Skin epidermis (tissue), 12 donors: ENCODE measurements around the gene SH2B3.
"Not testable (repeated sequence)": the region's sequence is repeated elsewhere in the genome, so short reads cannot be mapped to it uniquely, and the experiment has no call there.

ENCODE experiments used
- H3K27ac ChIP-seq, 21 experiments: fragments of 200-600 bp; sonication (generic) in 11 of 21; one replicate each; pipeline ENCODE4 v1.5.0; 2020; ENCODE audit warnings: mild to moderate bottlenecking in 3 of 21, inconsistent platforms in 2 of 21, moderate library complexity in 2 of 21
- H3K4me3 ChIP-seq, 7 experiments: fragments of 200-600 bp; sonication (generic) in 2 of 7; one replicate each; pipeline ENCODE4 v1.5.0; 2020; ENCODE audit warnings: inconsistent platforms in 2 of 7, mild to moderate bottlenecking in 2 of 7, moderate library complexity in 1 of 7

Gene SH2B3

DNA sequence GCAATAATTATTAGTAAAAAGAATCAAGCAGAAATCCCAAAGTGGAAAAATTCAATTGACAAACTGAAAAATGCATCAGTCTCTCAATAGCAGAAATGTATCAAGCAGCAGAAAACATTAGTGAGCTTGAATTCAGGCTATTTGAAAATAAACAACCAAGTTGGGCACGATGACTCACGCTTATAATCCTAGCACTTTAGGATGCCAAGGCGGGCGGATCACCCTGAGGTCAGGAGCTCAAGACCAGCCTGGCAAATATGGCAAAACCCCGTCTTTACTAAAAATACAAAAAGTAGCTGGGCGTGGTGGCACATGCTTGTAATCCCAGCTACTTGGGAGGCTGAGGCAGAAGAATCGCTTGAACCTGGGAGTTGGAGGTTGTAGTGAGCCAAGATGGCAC lies 87.3 kb downstream of the SH2B3 start:
- H3K27ac ChIP-seq, H3K4me3 ChIP-seq: not testable (repeated sequence)

GRCh38 chr12:111494676-111495075 lies 89.0 kb downstream of the SH2B3 start:
- no peak overlapping the region for H3K4me3 ChIP-seq
- H3K27ac ChIP-seq = no peak overlapping the region
